Stimulated activated CD8-positive, alpha-beta memory T cell treated with anti-CD3 and anti-CD28 coated beads, Interleukin-15, amount 100 ng/mL, for 4 hours (primary cell): Measurements from ENCODE around the gene ZBTB43.

ENCODE experiments used
- DNase-seq, 2 donors: peaks; one replicate each; pipeline ENCODE4 v3.0.0-alpha.2; 2020; ENCODE audit warnings: low read depth in 2 of 2

ZBTB43 gene

DNA sequence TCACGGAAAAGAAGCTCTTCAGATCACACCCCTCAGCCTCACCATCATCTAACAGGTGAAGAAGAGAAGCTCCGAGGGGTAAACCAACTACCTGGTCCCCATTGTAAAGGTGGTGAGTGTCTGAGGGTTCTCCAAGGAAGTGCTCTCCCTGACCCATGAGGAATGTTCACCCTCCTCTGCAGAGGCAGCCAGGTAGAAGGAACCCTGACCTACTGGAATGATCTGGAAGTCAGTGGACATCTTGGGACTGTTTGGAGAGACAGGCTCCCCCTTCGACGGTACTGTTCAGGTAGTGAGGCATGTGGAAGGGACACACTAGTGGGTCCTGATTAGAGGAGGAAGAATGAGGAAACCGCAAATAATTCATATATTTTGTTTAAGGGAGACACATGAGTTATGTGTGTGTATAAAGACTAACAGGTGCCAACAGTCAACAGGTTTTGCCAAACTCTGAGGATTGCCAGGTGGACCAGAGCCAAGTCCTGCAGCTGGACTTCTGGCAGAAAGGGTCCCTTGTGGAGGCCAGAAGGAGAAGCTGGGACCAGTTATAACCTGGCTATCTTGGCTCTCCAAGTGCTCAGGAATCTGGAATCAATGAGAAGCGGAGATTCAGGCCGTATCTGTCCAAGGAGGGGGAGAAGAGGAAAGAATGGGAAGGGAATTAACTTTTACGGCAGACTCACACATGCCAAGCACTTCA is 52.6 kb downstream of the ZBTB43 start:
- no peak for DNase-seq

DNA sequence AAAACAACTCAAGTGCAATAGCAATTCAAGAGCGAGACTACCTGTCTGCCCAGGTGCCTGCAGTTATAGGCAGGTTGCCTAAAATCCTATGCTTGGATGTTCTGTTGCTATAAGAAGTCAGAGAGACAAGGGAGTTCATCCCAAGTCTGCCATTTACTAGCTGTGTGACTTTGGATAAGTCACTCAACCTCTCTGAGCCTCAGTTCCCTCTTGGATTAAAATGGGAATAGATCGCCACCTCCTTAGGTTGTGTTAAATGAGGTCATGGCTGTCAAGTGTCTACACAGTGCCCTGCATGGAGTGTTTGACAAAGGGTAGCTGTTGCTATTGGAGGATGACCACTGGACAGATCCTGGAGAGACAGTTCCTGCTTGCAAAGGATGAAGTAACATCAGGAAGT is 54.3 kb downstream of the ZBTB43 start:
- DNase-seq: no peak

DNA sequence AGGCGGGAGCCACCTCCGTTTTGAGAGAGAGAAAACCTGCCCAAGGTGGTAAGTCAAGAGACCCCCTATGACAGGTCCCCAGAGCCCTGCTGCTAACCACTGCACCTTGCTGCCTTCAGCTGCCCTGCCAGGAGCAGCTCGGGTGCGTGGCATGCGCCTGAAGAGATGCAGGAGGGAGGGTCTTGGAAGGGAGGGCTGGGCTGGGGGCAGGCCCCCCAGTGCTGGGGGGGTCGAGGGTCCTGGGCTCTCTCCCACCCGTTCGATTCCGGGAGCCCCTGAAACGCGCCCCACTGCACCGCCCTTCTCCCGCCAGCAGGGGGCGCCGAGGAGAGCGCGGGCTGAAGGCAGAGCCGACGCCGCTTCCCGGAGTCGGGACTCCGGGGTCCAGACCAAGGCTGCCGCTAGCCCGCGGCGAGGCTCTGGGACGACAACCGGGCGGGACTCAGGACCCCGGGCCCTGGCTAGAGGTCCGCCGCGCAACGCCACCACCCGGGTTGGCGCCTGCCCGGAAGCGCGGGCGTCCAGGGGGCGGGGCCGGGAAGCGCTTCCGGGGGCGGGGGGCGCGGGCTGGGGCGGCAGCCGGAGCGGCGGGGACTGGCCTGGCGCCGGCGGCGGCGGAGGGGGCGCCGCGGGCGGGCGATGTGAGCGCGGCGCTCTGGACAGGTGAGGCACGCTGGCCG is 55.4 kb downstream of the ZBTB43 start, which contains the start of gene ZBTB34:
TSS of gene ZBTB34 (plus strand) at position 563 of the 680 bp plus-strand sequence. CDS start 18,761 bp downstream, outside the sequence.
- peak; percentile 47 to 62 for DNase-seq

DNA sequence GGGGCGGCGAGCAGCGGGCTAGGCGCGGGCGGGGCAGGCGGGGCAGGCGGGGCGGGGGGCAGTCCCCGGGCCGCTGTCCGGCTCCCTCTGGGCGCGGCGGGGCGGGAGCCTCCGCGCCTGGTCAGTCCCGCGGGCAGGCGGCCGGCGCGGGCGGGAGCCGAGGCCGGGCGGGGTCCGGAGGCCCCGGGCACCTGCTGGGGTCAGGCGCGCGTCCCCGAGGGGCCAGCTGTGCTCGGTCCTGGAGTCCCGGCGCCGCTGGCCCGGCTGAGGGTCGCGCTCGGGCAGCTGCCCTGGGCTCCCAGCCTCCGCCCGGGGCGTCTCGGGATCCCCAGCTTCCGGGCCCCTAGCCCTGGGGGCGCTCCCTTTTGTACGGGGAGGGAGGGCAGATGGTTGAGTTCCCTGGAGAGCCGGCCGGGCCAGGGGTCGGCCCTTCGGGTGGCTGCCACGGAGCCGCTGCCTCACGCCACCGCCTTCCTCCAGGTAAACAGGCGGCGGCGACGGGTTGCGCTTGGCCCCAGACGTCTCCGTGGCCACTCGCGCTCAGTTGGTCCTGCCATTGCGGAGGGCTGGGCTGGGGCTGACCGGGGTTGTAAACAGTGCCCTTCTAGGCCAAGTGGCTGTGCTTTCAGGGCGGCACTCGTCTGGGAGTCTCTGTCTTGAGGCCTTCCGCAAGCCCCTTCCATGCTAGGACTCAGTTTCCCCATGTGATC is 56.1 kb downstream of the ZBTB43 start:
- DNase-seq: no peak

DNA sequence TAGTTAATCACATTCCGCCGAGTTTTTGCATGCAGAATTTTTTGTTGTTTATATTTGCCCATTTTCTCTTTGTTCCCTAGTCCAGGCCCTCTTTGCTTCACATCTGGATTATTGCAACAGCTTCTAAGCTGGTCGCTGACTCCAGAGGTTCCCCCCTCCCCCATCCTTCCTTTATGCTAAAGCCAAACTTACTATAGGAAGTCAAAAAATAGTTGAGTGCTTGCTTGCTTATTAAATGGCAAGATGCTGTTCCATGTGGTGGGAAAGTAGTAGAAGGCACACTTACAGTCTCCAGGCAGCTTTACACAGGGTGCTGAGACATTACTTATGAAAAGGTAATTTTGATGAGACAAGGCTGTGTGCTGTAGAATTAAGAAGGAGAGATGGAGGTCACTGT is 56.9 kb downstream of the ZBTB43 start:
- no peak for DNase-seq

DNA sequence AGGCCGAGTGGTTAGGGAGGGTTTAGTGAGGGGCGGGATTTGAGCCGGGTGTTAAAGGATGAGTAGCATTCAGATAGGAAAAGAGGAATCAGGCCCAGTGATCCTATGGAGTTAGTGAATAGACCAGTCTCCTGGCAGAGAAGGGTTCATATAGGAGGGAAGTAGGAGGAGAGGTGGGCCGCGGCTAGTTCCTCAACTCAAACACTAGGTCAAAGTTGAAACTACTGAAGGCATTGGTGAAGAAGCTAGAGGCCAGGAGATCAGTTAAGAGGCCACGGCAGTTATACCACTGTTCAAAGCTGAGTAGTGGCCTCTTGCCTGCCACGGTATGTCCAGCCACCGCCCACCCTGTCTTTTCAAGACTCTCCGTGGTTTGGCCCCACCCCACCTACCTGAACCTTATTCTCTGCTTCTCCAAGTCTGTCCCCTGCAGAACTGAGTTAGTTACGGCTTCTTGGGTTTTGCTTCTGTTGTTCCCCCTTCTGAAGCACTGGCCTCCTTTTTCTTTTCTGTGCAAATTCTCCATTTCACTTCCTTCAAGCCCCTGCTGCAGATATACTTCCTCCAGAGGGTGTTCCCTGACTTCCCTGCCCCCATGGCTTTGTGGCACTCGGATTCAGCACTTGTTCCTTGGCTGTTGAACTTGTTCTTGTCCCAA is 57.4 kb downstream of the ZBTB43 start:
- no peak for DNase-seq

DNA sequence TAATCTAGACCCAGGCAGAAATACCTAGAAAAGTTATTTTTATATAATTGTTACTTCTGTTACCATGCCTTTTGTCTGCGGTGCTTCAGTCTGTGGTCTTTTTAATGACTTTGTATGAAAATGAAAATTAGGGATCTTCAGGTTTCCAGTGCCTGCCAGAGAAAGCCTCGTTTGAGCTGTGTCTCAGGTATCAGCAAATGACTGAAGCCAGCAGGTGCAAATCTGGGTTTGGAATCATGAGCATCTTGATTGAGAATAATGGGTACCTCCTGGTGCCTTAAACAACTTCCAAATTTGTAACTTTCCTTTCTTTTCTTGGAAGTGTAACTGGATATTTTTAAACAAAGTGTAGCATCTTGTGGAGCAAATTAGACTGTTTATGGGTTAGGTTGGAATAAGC is 59.9 kb downstream of the ZBTB43 start:
- DNase-seq: no peak

DNA sequence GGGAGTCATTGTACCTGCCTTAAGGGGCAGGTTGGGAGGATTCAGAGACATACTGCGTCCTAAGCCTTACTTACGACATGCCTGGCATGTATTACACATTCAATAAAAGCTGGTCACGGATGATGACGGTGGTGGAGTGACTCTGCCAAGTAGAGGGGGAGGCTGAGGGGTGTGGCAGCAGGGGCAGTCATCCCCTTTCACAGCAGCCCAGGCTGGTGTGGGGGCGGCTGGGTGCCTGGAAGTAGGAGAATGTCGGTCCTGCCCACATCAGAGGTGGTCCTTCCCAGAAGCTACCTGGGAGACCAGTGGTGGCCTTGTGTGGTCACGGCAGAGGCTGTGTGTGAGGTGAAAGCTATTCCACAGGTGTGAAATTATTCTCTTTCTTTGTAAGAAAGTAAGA is 64.5 kb downstream of the ZBTB43 start:
- no peak for DNase-seq

DNA sequence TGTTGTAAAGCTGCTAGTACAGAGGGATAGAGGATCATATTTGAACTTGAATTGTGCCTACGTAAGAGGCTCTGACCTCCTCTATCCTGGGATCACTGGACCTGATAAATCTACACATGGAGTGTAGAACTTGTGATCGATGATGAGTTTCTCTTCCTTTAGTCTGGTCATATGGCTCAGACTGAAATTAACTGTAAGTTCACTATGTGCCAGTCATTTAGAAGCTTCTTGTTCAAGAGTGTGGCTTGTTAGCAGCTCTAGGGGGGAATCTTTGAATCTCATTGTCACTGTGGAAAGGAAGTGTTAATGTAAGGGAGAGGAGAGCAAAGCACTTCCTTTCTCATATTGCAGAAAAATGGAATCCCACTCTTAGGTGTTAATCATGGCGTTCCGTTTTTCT is 67.7 kb downstream of the ZBTB43 start:
- DNase-seq: no peak

DNA sequence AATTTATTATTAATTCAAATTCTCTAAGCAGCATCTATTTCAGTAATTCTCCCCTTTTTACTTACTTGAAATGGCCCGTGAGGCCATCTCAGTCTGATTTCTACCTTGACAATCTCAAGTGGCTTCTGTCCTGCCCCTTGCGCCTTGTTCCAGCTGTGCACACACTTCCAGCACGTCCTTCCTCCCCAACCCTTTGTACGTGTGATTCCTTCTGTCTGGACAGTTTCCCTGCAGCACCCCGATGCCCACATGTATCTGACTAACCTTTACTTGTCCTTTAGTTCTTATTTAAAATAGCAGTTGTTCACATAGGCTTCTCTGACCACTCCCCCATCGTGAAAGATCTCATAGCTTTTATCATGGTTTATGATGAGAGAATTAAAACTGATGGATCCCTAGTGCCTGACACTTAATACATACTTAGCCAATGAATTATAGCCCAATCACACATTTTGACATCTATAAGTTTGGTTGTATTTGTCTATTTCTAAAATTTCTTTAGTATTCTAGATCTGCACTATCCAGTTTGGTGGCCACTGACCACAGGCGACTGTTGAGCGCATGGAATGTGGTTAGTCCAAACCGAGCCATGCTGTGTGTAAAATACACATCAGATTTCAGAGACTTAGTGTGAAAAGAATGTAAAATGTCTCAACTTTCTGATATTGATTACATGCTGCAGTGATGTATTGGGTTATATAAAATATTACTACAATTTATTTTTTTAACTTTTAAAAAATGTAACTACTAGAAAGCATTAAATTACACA is 69.9 kb downstream of the ZBTB43 start:
- DNase-seq: no peak

DNA sequence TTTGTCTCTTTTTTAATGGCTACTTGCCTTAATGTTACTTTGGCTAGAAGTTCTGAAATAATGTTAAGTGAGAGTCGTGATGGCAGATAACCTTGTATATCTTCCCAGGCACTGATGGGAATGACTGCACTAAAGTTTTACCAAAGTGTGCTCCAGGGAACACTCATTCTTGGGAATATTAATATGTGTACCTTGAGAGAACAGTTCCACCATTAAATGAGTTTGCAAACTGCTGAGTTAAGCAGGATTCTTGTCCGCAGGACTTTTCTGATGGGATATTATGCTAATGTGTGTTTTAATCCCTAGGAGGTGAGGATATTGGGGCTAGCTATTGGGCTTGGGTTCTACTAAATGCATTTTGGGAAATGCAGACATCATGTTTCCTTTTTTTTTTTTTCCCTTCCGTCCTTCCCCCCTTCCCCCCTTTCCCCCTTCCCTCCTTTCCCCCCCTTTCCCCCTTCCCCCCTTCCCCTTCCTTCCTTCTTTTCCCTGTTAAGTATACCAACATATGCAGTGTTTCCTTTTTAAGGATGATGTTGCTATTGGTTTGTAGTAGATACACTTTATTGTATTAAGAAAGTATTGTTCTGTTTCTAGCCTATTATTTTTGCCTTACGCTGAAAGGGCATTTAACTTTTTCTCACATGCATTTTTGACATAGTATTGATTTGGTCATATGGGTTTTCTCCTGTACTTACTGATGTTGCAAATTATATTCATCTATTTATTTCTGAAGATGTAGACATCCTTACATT is 71.1 kb downstream of the ZBTB43 start:
- DNase-seq: no peak

DNA sequence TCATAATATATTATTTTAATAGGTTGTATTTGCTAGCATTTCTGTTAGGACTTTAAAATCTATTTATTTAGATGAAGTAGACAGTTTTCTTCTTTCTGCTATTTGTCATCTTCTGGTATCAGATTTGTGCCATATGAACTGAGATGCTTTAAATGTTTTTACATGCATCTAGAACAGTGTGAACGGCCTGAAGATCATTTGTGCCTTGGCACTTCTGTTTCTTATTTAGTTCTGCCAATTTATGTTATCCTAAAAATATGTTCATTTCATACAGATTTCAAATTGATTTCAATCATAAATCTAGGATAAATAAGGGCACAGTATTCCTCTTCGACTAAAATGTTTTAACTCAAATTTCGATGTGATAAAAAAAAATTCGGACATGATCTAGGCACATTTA is 71.7 kb downstream of the ZBTB43 start:
- DNase-seq: no peak

DNA sequence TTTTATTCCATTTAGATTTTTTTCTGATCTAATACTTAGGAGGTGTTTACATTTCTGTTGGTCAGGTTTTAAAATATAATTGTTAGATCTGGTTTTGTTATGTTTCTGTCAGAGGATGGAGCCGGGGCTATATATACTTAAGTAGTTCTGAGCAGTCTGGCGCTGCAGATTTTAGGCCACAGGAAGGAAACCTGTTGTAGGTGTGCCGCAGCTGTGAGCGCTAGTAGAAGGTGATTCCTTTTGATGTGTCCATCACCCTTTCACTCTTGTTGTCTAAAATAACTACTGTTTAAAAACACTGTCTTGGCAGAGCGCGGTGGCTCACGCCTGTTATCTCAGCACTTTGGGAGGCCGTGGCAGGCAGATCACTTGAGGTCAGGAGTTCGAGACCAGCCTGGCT is 72.6 kb downstream of the ZBTB43 start:
- no peak for DNase-seq

DNA sequence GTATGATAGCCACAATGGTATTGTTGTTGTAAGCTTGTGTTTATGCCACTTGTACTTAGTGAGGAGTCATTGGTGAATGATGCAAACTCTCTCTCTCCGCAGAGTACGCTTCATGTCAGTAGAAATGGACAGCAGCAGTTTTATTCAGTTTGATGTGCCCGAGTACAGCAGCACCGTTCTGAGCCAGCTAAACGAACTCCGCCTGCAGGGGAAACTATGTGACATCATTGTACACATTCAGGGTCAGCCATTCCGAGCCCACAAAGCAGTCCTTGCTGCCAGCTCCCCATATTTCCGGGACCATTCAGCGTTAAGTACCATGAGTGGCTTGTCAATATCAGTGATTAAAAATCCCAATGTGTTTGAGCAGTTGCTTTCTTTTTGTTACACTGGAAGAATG is 74.4 kb downstream of the ZBTB43 start:
- no peak for DNase-seq

DNA sequence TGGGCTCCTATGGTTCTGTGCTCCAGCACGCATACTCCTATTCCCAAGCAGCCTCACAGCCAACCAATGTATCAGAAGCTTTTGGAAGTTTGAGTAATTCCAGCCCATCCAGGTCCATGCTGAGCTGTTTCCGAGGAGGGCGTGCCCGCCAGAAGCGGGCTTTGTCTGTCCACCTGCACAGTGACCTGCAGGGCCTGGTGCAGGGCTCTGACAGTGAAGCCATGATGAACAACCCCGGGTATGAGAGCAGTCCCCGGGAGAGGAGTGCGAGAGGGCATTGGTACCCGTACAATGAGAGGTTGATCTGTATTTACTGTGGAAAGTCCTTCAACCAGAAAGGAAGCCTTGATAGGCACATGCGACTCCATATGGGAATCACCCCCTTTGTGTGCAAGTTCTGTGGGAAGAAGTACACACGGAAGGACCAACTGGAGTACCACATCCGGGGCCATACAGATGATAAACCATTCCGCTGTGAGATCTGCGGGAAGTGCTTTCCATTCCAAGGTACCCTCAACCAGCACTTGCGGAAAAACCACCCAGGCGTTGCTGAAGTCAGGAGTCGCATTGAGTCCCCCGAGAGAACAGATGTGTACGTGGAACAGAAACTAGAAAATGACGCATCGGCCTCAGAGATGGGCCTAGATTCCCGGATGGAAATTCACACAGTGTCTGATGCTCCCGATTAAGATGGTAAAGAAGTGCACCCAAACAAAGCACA is 75.5 kb downstream of the ZBTB43 start:
- no peak for DNase-seq

DNA sequence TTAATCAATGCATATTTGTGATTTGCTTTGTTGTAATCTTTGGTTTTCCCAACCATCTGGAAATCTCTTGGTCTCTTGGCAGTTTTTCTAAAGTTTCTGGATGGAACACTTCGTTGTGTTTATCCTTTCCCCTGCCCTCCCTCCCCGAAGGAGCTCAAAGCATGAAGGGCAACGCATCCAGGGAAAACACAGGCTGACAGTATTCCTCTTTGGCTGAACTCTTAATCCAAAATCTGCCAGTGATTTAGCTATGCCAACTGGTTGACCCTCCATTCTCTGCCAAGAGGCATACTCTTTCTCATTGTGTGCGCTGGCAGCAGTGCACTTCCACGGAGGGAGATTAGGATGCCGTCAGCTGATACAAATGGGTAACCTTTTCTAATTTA is 76.1 kb downstream of the ZBTB43 start:
- DNase-seq: no peak

DNA sequence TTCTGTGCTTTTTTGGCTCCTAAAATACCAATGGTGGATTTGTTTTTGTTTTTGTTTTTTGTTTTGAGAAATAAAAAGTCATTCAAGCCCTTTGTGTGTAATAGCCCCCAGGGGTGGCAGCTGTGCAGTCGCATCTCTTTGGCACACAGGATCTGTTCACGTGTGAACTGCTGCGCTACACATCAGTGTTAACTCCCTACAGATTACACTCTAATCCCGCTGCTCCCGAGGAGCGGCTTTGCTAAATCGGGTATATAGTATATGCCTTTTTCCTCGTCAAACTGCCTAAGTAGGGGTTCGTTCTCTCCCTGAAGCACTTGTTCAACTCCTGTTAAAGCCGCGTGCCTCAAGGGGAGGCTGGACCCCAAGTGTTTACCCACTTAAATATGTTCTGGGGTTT is 77.9 kb downstream of the ZBTB43 start:
- DNase-seq: no peak

DNA sequence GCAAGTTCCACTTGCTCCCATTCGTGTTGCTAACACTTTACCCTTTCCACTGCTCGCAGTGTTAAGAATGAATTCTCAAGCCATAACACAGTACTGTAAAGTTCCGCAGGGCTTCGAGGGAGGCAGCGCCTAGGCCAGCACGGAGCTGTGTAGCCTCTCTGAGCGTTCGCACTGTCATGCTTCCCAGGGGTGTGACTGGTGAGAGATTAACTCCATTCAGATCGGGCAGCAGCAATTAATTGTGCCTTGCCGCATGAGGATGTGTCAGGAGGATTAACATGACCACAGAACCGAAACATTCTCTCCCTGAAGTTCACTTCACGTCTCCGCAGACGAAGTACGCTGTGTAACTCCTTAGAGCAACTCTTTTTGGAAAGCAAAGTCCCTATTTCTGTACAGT is 78.8 kb downstream of the ZBTB43 start:
- DNase-seq: no peak

DNA sequence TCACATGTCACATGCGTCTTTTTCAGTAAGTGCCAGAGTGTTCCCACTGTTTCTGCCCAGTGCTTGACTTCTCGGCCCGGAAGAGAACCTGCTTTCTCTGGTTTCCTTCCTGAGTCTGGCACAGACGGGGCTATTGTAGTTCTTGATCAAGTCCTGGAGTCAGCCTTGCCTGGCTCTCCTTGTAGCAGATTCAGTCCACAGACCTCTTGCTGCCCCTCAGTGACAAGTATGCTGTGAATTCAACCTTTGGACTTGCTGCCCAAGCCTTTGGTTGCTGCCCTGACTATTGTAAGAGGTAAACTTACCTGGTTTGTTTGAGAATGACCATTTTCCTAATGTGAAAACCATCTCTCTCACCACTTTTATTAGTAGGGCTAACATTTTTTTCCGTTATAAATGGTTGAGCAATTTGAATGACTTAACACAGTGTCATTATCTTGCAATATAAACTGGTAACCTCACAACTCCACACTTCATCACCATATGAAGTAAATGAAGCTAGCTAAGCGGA is 80.3 kb downstream of the ZBTB43 start:
- no peak for DNase-seq
